GM12878 (cell line): ENCODE results near the gene PITPNM3. TPM values are rescaled to one million over a fixed set of nuclear protein-coding genes. Genes with fewer than 3 reads are reported as not detected.
A peak's percentile ranks its signal among the peaks of the same experiment; 100 is the strongest.

Source experiments
- ATAC-seq: fragments of 200-7000 bp; cut with Tn5 transposase; 3 replicates; pipeline ENCODE4 v1.9.1; 2020; ENCODE audit warnings: mild to moderate bottlenecking, moderate library complexity
- BruUV-seq: library from RNA; stranded (reverse); fragments of 400-500 nt; replicated peaks from 2 replicates; lab custom pipeline; 2021; lab: Mats Ljungman, UMichigan
- CTCF ChIA-PET: fragments of 300-600 bp; sonication (Branson Sonifier 250); formaldehyde crosslinking; extraction: SDS; loops from one replicate; lab custom pipeline; 2021; ENCODE audit warnings: inconsistent platforms; lab: Yijun Ruan, JAX
- POLR2A ChIA-PET: fragments of 350-600 bp; formaldehyde crosslinking; extraction: SDS; loops from one replicate; lab custom pipeline; 2021; ENCODE audit warnings: inconsistent platforms; lab: Charles Lee
- RAD21 ChIA-PET: fragments of 300-600 bp; sonication (Branson Sonifier 250); formaldehyde crosslinking; loops from one replicate; lab custom pipeline; 2023; ENCODE audit warnings: antibody characterized with exemption; ENCODE audit not compliant: unreplicated experiment; lab: Charles Lee
- SMC1A ChIA-PET: fragments of 300-600 bp; sonication (Branson Sonifier 250); formaldehyde crosslinking; loops from one replicate; lab custom pipeline; 2023; ENCODE audit not compliant: unreplicated experiment, uncharacterized antibody; lab: Charles Lee
- DNase-seq: peaks from one replicate; pipeline ENCODE4 v3.0.0-alpha.2; 2011; ENCODE audit warnings: low read depth, low spot score
- FAIRE-seq: peaks from 3 replicates; lab custom pipeline; 2011; peaks lifted over from hg19 to GRCh38; lab: Jason Lieb, UNC
- H2AFZ ChIP-seq: 2 replicates; pipeline ENCODE4 v1.6.0; 2011; ENCODE audit warnings: low read depth, low read length, control low read depth; ENCODE audit not compliant: control insufficient read depth
- H3K27ac ChIP-seq: 2 replicates; pipeline ENCODE4 v1.5.1; 2011; ENCODE audit warnings: control low read depth; ENCODE audit not compliant: control insufficient read depth, insufficient read depth
- H3K27me3 ChIP-seq, 2 experiments: replicated peaks in 1 of 2; 2 replicates each; pipeline versions ENCODE4 v1.6.0 to v1.6.1; 2011; ENCODE audit warnings: low read length in 1 of 2; ENCODE audit not compliant: control insufficient read depth in 2 of 2, insufficient read depth in 2 of 2
- H3K36me3 ChIP-seq, 2 experiments: 2 replicates each; pipeline ENCODE4 v1.5.1; 2011; ENCODE audit warnings: low read length in 1 of 2; ENCODE audit not compliant: control insufficient read depth in 2 of 2, insufficient read depth in 2 of 2
- H3K4me1 ChIP-seq: 2 replicates; pipeline ENCODE4 v1.6.1; 2011; ENCODE audit warnings: mild to moderate bottlenecking, low read length, moderate library complexity, mixed read lengths; ENCODE audit not compliant: control insufficient read depth, insufficient read depth
- H3K4me2 ChIP-seq: 2 replicates; pipeline ENCODE4 v1.6.0; 2011; ENCODE audit warnings: control low read depth; ENCODE audit not compliant: control insufficient read depth, insufficient read depth
- H3K4me3 ChIP-seq: fragments of 200-600 bp; sonication (generic); 2 replicates; pipeline ENCODE4 v1.5.1; 2016
- H3K79me2 ChIP-seq: 2 replicates; pipeline ENCODE4 v1.6.0; 2011; ENCODE audit warnings: low read length; ENCODE audit not compliant: control insufficient read depth, insufficient read depth
- H3K9ac ChIP-seq: 2 replicates; pipeline ENCODE4 v1.8.0; 2011; ENCODE audit warnings: low read length, control low read depth, mixed read lengths; ENCODE audit not compliant: control insufficient read depth, insufficient read depth
- H3K9me3 ChIP-seq: replicated peaks from 3 replicates; pipeline ENCODE4 v1.5.1; 2011; ENCODE audit warnings: mild to moderate bottlenecking, low read length; ENCODE audit not compliant: control insufficient read depth, insufficient read depth
- H4K20me1 ChIP-seq: 2 replicates; pipeline ENCODE4 v1.6.0; 2011; ENCODE audit not compliant: control insufficient read depth, insufficient read depth
- ATF2 ChIP-seq: IDR thresholded peaks from 2 replicates; pipeline ENCODE4 v1.6.1; 2012; ENCODE audit warnings: low read length, inconsistent platforms
- EGR1 ChIP-seq, 2 experiments: IDR thresholded peaks; 1 replicate in 1 of 2; 2 replicates in 1 of 2; pipeline ENCODE4 v1.6.1; 2011 to 2012; ENCODE audit warnings: low read depth in 2 of 2, low read length in 2 of 2, borderline replicate concordance in 1 of 2, mild to moderate bottlenecking in 1 of 2, moderate library complexity in 1 of 2
- SREBF1 ChIP-seq: IDR thresholded peaks from 2 replicates; pipeline ENCODE4 v1.6.1; 2012; ENCODE audit warnings: mild to moderate bottlenecking, low read length
- ZNF24 ChIP-seq: fragments of 450-650 bp; IDR thresholded peaks from 2 replicates; pipeline ENCODE4 v1.6.1; 2017; ENCODE audit warnings: antibody characterized with exemption, mild to moderate bottlenecking
- WGBS: methylation state at CpG from one replicate; pipeline ENCODE4 v1.1.6; 2016; ENCODE audit warnings: low lambda C conversion rate; ENCODE audit not compliant: insufficient replicate concordance, insufficient coverage; ENCODE audit errors: missing lambda C conversion rate; 5-methylcytosine and 5-hydroxymethylcytosine counted together
- in situ Hi-C: fragments of 300-500 bp; cut with MboI; formaldehyde crosslinking; loops from 9 replicates; pipeline ENCODE4 v1.14.3; 2018; ENCODE audit warnings: mixed read lengths
- intact Hi-C: fragments of 100-400 bp; cut with micrococcal nuclease; formaldehyde crosslinking; loops from one replicate; pipeline ENCODE4 v1.14.2; 2022; ENCODE audit not compliant: unreplicated experiment
- polyA plus RNA-seq, 11 experiments: library from polyadenylated mRNA; depleted of rRNA in 4 of 11; unstranded in 6 of 11; stranded (reverse) in 5 of 11; fragments of >200 nt; fragmentation: Nextera tagmentation in 4 of 11; fragmentation: Illumina TruSeq in 1 of 11; extraction: Ambion mirVana in 4 of 11; extraction: Trizol in 1 of 11; gene quantifications; 1 replicate in 1 of 11; 2 replicates in 10 of 11; pipeline versions ENCODE4 v1.2.1 to v1.2.3, GENCODE V29; 2011 to 2016; ENCODE audit warnings: inconsistent platforms in 2 of 11, missing spikeins in 2 of 11, low read depth in 1 of 11
- total RNA-seq, 4 experiments: library from RNA; depleted of rRNA in 3 of 4; stranded (reverse); fragments of >200 nt in 3 of 4; fragmentation: Illumina TruSeq in 1 of 4; extraction: Trizol in 1 of 4; gene quantifications; 2 replicates each; pipeline versions ENCODE4 v1.2.1 to v1.2.3, GENCODE V29; 2013 to 2021

Gene PITPNM3
- total and polyA plus RNA-seq, 10 of the 15 experiments (the other 5 are each of a cell fraction or from before 2014, with no cell fraction given): 0.02 to 0.49 (median 0.19) TPM; not detected in 1

- BruUV-seq: no TSS peak
- in situ Hi-C loops: no loop called here
- POLR2A ChIA-PET: no interaction called here
Measured at GRCh38 chr17:6457688-6458459, 98.5 kb downstream of the PITPNM3 start.

More at GRCh38 chr17:6457688-6458459, 98.5 kb downstream of the PITPNM3 start:
- SMC1A ChIA-PET: no interaction called here
- DNase-seq (no peak), ATAC-seq (no peak), FAIRE-seq (no peak)
- no peak overlapping the region for H3K4me3 ChIP-seq
- no peak overlapping the region for H3K4me2 ChIP-seq
- no peak overlapping the region for H2AFZ ChIP-seq
- no peaks in the 10 kb centered on the region for H4K20me1 ChIP-seq
- H3K36me3 ChIP-seq: no peaks in the 10 kb centered on the region
- CTCF ChIA-PET: no interaction called here
- no peaks in the 10 kb centered on the region; a peak in 1 of 4 replicates for H3K27me3 ChIP-seq
- WGBS: 65% methylated on average over 9 of the region's 10 CpGs
- TF ChIP-seq EGR1 (IDR thresholded peaks at IDR 0.05; ENCODE audit: borderline replicate concordance in 1 of 2, low read depth in 2 of 2, low read length in 2 of 2) (no peak), SREBF1 (no peak), ATF2 (no peak), ZNF24 (0 out of 2 replicates have a peak, but pooled peaks have one; percentile 2)
- no peaks in the 10 kb centered on the region for H3K79me2 ChIP-seq
- H3K9ac ChIP-seq: no peak overlapping the region
- H3K4me1 ChIP-seq: peaks cover 22% of the 10 kb centered on the region
- RAD21 ChIA-PET: no interaction called here
- intact Hi-C loops: no loop called here
- H3K27ac ChIP-seq: no peak overlapping the region
- H3K9me3 ChIP-seq: no peaks in the 10 kb centered on the region
